ENCODE results near the gene TNS2.
"Not testable (repeated sequence)": the region's sequence is repeated elsewhere in the genome, so short reads cannot be mapped to it uniquely, and the experiment has no call there.

DNA sequence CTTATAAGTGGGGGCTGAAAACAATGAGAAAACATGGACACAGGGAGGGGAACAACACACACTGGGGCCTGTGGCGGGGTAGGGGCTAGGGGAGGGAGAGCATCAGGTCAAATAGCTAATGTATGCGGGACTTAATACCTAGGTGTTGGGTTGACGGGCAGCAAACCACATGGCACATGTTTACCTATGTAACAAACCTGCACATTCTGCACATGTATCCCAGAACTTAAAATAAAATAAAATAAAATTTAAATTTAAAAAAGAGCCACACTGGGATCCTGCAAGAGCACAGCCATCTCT, 45.7 kb downstream of the TNS2 start:
- TF ChIP-seq, protein P1, sequence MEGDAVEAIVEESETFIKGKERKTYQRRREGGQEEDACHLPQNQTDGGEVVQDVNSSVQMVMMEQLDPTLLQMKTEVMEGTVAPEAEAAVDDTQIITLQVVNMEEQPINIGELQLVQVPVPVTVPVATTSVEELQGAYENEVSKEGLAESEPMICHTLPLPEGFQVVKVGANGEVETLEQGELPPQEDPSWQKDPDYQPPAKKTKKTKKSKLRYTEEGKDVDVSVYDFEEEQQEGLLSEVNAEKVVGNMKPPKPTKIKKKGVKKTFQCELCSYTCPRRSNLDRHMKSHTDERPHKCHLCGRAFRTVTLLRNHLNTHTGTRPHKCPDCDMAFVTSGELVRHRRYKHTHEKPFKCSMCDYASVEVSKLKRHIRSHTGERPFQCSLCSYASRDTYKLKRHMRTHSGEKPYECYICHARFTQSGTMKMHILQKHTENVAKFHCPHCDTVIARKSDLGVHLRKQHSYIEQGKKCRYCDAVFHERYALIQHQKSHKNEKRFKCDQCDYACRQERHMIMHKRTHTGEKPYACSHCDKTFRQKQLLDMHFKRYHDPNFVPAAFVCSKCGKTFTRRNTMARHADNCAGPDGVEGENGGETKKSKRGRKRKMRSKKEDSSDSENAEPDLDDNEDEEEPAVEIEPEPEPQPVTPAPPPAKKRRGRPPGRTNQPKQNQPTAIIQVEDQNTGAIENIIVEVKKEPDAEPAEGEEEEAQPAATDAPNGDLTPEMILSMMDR (IDR thresholded peaks at IDR 0.05): not testable (repeated sequence)
- TF ChIP-seq POLR2A (IDR thresholded peaks at IDR 0.05): not testable (repeated sequence)

Measured in Peyer's patch (tissue), 4 donors.